C4-2B (cell line): Measurements from ENCODE around the gene PCAT7.

ENCODE experiments used
- ZFX ChIP-seq: fragments of 450-650 bp; IDR thresholded peaks from 2 replicates; pipeline ENCODE4 v1.6.1; 2017
- TF ChIP-seq, protein P1 (sequence below): fragments of 450-650 bp; conservative IDR thresholded peaks from 2 replicates; pipeline ENCODE4 v1.5.1; 2017; ENCODE audit warnings: mild to moderate bottlenecking

DNA sequence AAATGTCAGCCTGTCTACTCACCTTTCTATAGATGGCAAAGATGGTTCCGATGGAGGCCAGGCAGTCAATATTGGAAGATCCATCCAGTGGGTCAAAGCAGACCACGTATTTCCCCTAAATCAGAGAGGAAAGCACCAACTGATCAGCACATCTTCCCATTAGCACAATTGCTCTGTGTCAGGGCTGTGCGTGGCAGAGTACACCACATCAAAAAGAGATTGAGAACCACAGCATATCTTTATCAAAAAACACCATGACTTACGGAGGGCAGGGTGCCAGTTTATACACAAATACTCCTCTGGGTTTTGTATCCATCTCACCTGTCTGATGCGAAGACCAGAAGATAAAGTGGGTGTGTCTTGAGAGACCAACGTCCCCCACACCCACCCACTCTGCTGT is 29.7 kb downstream of the PCAT7 start:
- TF ChIP-seq, protein P1, sequence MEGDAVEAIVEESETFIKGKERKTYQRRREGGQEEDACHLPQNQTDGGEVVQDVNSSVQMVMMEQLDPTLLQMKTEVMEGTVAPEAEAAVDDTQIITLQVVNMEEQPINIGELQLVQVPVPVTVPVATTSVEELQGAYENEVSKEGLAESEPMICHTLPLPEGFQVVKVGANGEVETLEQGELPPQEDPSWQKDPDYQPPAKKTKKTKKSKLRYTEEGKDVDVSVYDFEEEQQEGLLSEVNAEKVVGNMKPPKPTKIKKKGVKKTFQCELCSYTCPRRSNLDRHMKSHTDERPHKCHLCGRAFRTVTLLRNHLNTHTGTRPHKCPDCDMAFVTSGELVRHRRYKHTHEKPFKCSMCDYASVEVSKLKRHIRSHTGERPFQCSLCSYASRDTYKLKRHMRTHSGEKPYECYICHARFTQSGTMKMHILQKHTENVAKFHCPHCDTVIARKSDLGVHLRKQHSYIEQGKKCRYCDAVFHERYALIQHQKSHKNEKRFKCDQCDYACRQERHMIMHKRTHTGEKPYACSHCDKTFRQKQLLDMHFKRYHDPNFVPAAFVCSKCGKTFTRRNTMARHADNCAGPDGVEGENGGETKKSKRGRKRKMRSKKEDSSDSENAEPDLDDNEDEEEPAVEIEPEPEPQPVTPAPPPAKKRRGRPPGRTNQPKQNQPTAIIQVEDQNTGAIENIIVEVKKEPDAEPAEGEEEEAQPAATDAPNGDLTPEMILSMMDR: no peak
- no peak for TF ChIP-seq ZFX
